ENCODE results near the gene SMCR8. TPM values are rescaled to one million over a fixed set of nuclear protein-coding genes. Genes with fewer than 3 reads are reported as not detected.

Gene SMCR8
- total RNA-seq, 1 experiment from 2014 or later, result 22.4 TPM

GRCh38 chr17:18280766-18281371 lies 34.2 kb upstream of the SMCR8 start:
- Histone ChIP-seq H3K79me2 (ENCODE audit: insufficient read depth, low read length) (no peaks in the 10 kb centered on the region), H2BK120ac (ENCODE audit: low read depth, low read length, poor library complexity, severe bottlenecking) (no peak overlapping the region), H2BK15ac (ENCODE audit: low read depth, low read length) (no peak overlapping the region), H3K23me2 (ENCODE audit: insufficient read length, low read depth, low read length, poor library complexity, severe bottlenecking) (no peaks in the 10 kb centered on the region), H3K9ac (ENCODE audit: extremely low read depth, insufficient read length, low read length) (no peak overlapping the region), H4K8ac (replicated peaks; ENCODE audit: insufficient read length, low read depth, low read length) (no peak overlapping the region), H2AFZ (ENCODE audit: low read length) (no peak overlapping the region), H3K4me2 (ENCODE audit: insufficient read depth, insufficient read length, low read length) (no peak overlapping the region), H4K91ac (ENCODE audit: insufficient read length, low read depth, low read length) (no peak overlapping the region), H4K5ac (ENCODE audit: insufficient read length, low read depth, low read length) (no peak overlapping the region), H3T11ph (ENCODE audit: low read length) (no peak overlapping the region), H2BK20ac (ENCODE audit: low read depth, low read length, poor library complexity, severe bottlenecking) (no peak overlapping the region), H3K4ac (ENCODE audit: low read depth, low read length) (no peak overlapping the region), H3K56ac (ENCODE audit: insufficient read length, low read depth, low read length) (no peak overlapping the region), H3K27ac (ENCODE audit: insufficient read length, low read depth, low read length) (no peak overlapping the region), H2BK12ac (ENCODE audit: insufficient read length, low read depth, low read length) (no peak overlapping the region), H2BK5ac (ENCODE audit: insufficient read length, low read length) (no peak overlapping the region), H4K20me1 (ENCODE audit: control insufficient read depth, insufficient read depth, insufficient read length) (no peaks in the 10 kb centered on the region), H3K23ac (ENCODE audit: insufficient read length, low read depth, low read length) (no peak overlapping the region), H3K4me1 (ENCODE audit: insufficient read depth, low read length) (no peaks in the 10 kb centered on the region), H3K18ac (ENCODE audit: insufficient read length, low read depth, low read length) (no peak overlapping the region), H2AK5ac (ENCODE audit: insufficient read length, low read length) (no peak overlapping the region), H3K9me3 (ENCODE audit: control insufficient read depth, low read depth, low read length) (no peaks in the 10 kb centered on the region), H3K27me3 (ENCODE audit: insufficient read depth, low read length) (no peaks in the 10 kb centered on the region), H3K14ac (ENCODE audit: insufficient read depth, low read length) (no peak overlapping the region), H3K79me1 (ENCODE audit: insufficient read depth, low read depth, low read length, poor library complexity, severe bottlenecking) (no peaks in the 10 kb centered on the region)
- no peaks in the 10 kb centered on the region for H3K4me1 Mint-ChIP-seq
- peaks cover 49 to 87% (median 86%) of the 10 kb centered on the region in 3 experiments; a peak in 6 of 7 replicates for H3K36me3 Mint-ChIP-seq (ENCODE audit: insufficient read depth in 1 of 3, low read depth in 3 of 3)
- no peak for DNase-seq
- whole genome bisulfite sequencing (ENCODE audit: extremely low coverage, insufficient read length, low lambda C conversion rate), result no CpG with 5 or more reads among the region's 5 CpGs
- H3K4me3 Mint-ChIP-seq, result no peak overlapping the region
- TF ChIP-seq CTCF (conservative IDR thresholded peaks at IDR 0.05), result no peak
- H3K27ac Mint-ChIP-seq, result no peak overlapping the region
- H3K27me3 Mint-ChIP-seq (ENCODE audit: low read depth), result no peaks in the 10 kb centered on the region
- H3K9me3 Mint-ChIP-seq, result no peaks in the 10 kb centered on the region
